K562 (cell line): Measurements from ENCODE around the gene NRTN. TPM values are rescaled to one million over a fixed set of nuclear protein-coding genes. Genes with fewer than 3 reads are reported as not detected.

Source experiments
- ATAC-seq: fragments of 200-7000 bp; cut with Tn5 transposase; 3 replicates; pipeline ENCODE4 v1.9.1; 2020; ENCODE audit warnings: moderate library complexity
- BruUV-seq: library from RNA; stranded (reverse); fragments of 400-500 nt; replicated peaks from 2 replicates; lab custom pipeline; 2021; lab: Mats Ljungman, UMichigan
- CTCF ChIA-PET: fragments of 300-600 bp; formaldehyde crosslinking; extraction: SDS; loops from one replicate; lab custom pipeline; 2021; ENCODE audit warnings: low intra/inter-chr PET ratio; lab: Yijun Ruan, JAX
- POLR2A ChIA-PET: fragments of 300-600, 350-650 bp; sonication (Branson Sonifier 250); formaldehyde crosslinking; extraction: SDS; loops from one replicate; lab custom pipeline; 2021; ENCODE audit warnings: antibody characterized with exemption, inconsistent platforms; lab: Yijun Ruan, JAX
- DNase-seq, 4 experiments: peaks; one replicate each; pipeline versions ENCODE4 v3.0.0 to v3.0.0-alpha.2; 2011 to 2018; ENCODE audit warnings: low spot score in 3 of 4, mixed read lengths in 3 of 4; ENCODE audit errors: extremely low read depth in 1 of 4
- FAIRE-seq: peaks from 2 replicates; lab custom pipeline; 2011; peaks lifted over from hg19 to GRCh38; lab: Jason Lieb, UNC
- H2AFZ ChIP-seq: 2 replicates; pipeline ENCODE4 v1.6.0; 2011; ENCODE audit warnings: low read depth, low read length, control low read depth, inconsistent platforms
- H3K27ac ChIP-seq: fragments of 200-600 bp; 3 replicates; pipeline ENCODE4 v1.8.0; 2011; ENCODE audit warnings: low read depth, mild to moderate bottlenecking, control low read depth, inconsistent platforms, low read length, moderate library complexity, mixed read lengths; ENCODE audit errors: extremely low read depth
- H3K27me3 ChIP-seq, 2 experiments: fragments of 300-600 bp in 1 of 2; 2 replicates in 1 of 2; 3 replicates in 1 of 2; pipeline versions ENCODE4 v1.6.0 to v1.8.0; 2011; ENCODE audit warnings: inconsistent platforms in 2 of 2, low read length in 2 of 2, mild to moderate bottlenecking in 1 of 2, mixed read lengths in 1 of 2, moderate library complexity in 1 of 2; ENCODE audit not compliant: control insufficient read depth in 2 of 2, insufficient read depth in 2 of 2
- H3K36me3 ChIP-seq: fragments of 300-600 bp; 3 replicates; pipeline ENCODE4 v1.8.0; 2011; ENCODE audit warnings: mild to moderate bottlenecking, low read length, inconsistent platforms; ENCODE audit not compliant: control insufficient read depth, insufficient read depth
- H3K4me1 ChIP-seq, 2 experiments: fragments of 200-600 bp in 1 of 2; replicated peaks in 1 of 2; 2 replicates in 1 of 2; 3 replicates in 1 of 2; pipeline versions ENCODE4 v1.5.1 to v1.8.0; 2011; ENCODE audit warnings: inconsistent platforms in 2 of 2, low read length in 2 of 2, mild to moderate bottlenecking in 1 of 2, mixed read lengths in 1 of 2, moderate library complexity in 1 of 2; ENCODE audit not compliant: control insufficient read depth in 2 of 2, insufficient read depth in 2 of 2
- H3K4me2 ChIP-seq: 2 replicates; pipeline ENCODE4 v1.6.1; 2011; ENCODE audit warnings: low read length, control low read depth, inconsistent platforms, mixed read lengths; ENCODE audit not compliant: insufficient read depth
- H3K4me3 ChIP-seq: fragments of 200-600 bp; sonication (generic), shearing (Covaris generic); 2 replicates; pipeline ENCODE4 v1.5.1; 2016; ENCODE audit warnings: control low read depth, inconsistent platforms
- H3K79me2 ChIP-seq: fragments of 200-600 bp; 3 replicates; pipeline ENCODE4 v1.8.0; 2011; ENCODE audit warnings: low read length, inconsistent platforms; ENCODE audit not compliant: control insufficient read depth, insufficient read depth
- H3K9ac ChIP-seq, 2 experiments: 2 replicates each; pipeline versions ENCODE4 v1.6.0 to v1.6.1; 2011; ENCODE audit warnings: low read depth in 2 of 2, low read length in 2 of 2, control low read depth in 1 of 2, inconsistent platforms in 1 of 2, mild to moderate bottlenecking in 1 of 2, mixed read lengths in 1 of 2; ENCODE audit not compliant: insufficient read depth in 1 of 2
- H3K9me1 ChIP-seq: one replicate; pipeline ENCODE4 v1.6.0; 2011; ENCODE audit warnings: inconsistent platforms, mild to moderate bottlenecking, low read length, moderate library complexity; ENCODE audit not compliant: control insufficient read depth, insufficient read depth
- H3K9me3 ChIP-seq: replicated peaks from 2 replicates; pipeline ENCODE4 v1.5.1; 2011; ENCODE audit warnings: low read depth, low read length, inconsistent platforms; ENCODE audit not compliant: control insufficient read depth, insufficient read depth
- H4K20me1 ChIP-seq: replicated peaks from 2 replicates; pipeline ENCODE4 v1.6.1; 2011; ENCODE audit warnings: low read length, inconsistent platforms, mixed read lengths; ENCODE audit not compliant: control insufficient read depth, insufficient read depth
- FOXA3 ChIP-seq, 2 experiments: fragments of 450-650 bp in 1 of 2; sonication (generic) in 1 of 2; formaldehyde crosslinking; IDR thresholded peaks in 1 of 2; conservative IDR thresholded peaks in 1 of 2; 2 replicates each; pipeline versions ENCODE4 v1.4.0 to v1.8.0; 2020 to 2022; ENCODE audit warnings: mild to moderate bottlenecking in 2 of 2, missing genetic modification reagents in 1 of 2
- HEY1 ChIP-seq: fragments of 250-450 bp; sonication (Bioruptor Pico); IDR thresholded peaks from 2 replicates; pipeline ENCODE4 v1.5.0; 2020; ENCODE audit warnings: mild to moderate bottlenecking, moderate library complexity, borderline replicate concordance
- HNRNPUL1 ChIP-seq: fragments of 200-400 bp; formaldehyde crosslinking; IDR thresholded peaks from 2 replicates; pipeline ENCODE4 v1.6.1; 2017; ENCODE audit warnings: low read length
- KLF10 ChIP-seq: fragments of 250-450 bp; sonication (Bioruptor Pico); IDR thresholded peaks from 2 replicates; pipeline ENCODE4 v1.6.1; 2021; ENCODE audit warnings: matching md5 sums
- MEF2D ChIP-seq: conservative IDR thresholded peaks from 2 replicates; pipeline ENCODE4 v1.6.1; 2016; ENCODE audit warnings: low read depth, missing genetic modification characterization, missing compliant biosample characterization
- MYBL2 ChIP-seq, 2 experiments: fragments of 450-650 bp in 1 of 2; sonication (generic) in 1 of 2; formaldehyde crosslinking in 1 of 2; IDR thresholded peaks; 2 replicates each; pipeline versions ENCODE4 v1.6.1 to v1.8.1; 2017 to 2022; ENCODE audit warnings: borderline replicate concordance in 1 of 2, inconsistent platforms in 1 of 2, low read depth in 1 of 2, mild to moderate bottlenecking in 1 of 2, missing genetic modification reagents in 1 of 2, moderate library complexity in 1 of 2
- PHF20 ChIP-seq: fragments of 450-650 bp; IDR thresholded peaks from 2 replicates; pipeline ENCODE4 v1.6.1; 2018; ENCODE audit not compliant: partially characterized antibody
- PTRF ChIP-seq: fragments of 450-650 bp; IDR thresholded peaks from 2 replicates; pipeline ENCODE4 v1.6.1; 2016; ENCODE audit warnings: mild to moderate bottlenecking, missing genetic modification characterization, missing compliant biosample characterization
- RERE ChIP-seq: sonication (generic); formaldehyde crosslinking; IDR thresholded peaks from 2 replicates; pipeline ENCODE4 v1.8.0; 2023; ENCODE audit warnings: missing genetic modification reagents, mild to moderate bottlenecking, borderline replicate concordance
- XRCC4 ChIP-seq: IDR thresholded peaks from one replicate; pipeline ENCODE4 v1.6.1; 2011; ENCODE audit not compliant: insufficient read depth, insufficient read length; ENCODE audit errors: extremely low read depth
- ZHX1 ChIP-seq: fragments of 150-350 bp; conservative IDR thresholded peaks from 2 replicates; pipeline ENCODE4 v1.6.1; 2014; ENCODE audit warnings: low read length
- ZNF212 ChIP-seq: fragments of 450-650 bp; formaldehyde crosslinking; IDR thresholded peaks from 2 replicates; pipeline ENCODE4 v1.4.0; 2020; ENCODE audit warnings: mild to moderate bottlenecking
- ZNF277 ChIP-seq: fragments of 250-450 bp; sonication (Bioruptor Pico); IDR thresholded peaks from 2 replicates; pipeline ENCODE4 v1.8.0; 2022; ENCODE audit warnings: inconsistent platforms, mild to moderate bottlenecking, moderate library complexity, borderline replicate concordance
- WGBS: fragments of 100-300 bp; shearing (Covaris generic); methylation state at CpG from one replicate; pipeline ENCODE4 v1.1.6; 2016; ENCODE audit warnings: low coverage, mixed read lengths; ENCODE audit not compliant: insufficient coverage; ENCODE audit errors: missing lambda C conversion rate; 5-methylcytosine and 5-hydroxymethylcytosine counted together
- in situ Hi-C: fragments of 300-500 bp; cut with MboI; formaldehyde crosslinking; loops from 4 replicates; pipeline ENCODE4 v1.15.0; 2018; ENCODE audit warnings: inconsistent platforms, mixed read lengths
- intact Hi-C: fragments of 100-400 bp; cut with micrococcal nuclease; formaldehyde crosslinking; loops from 2 replicates; pipeline ENCODE4 v1.14.2; 2022
- polyA plus RNA-seq, 8 experiments: library from polyadenylated mRNA; depleted of rRNA in 4 of 8; stranded (reverse) in 5 of 8; unstranded in 3 of 8; fragments of >200 nt; fragmentation: Nextera tagmentation in 2 of 8; fragmentation: Illumina TruSeq in 1 of 8; extraction: Ambion mirVana in 2 of 8; extraction: Trizol in 1 of 8; gene quantifications; 2 replicates each; pipeline versions ENCODE4 v1.2.1 to v1.2.3, GENCODE V29; 2011 to 2014; ENCODE audit warnings: inconsistent platforms in 1 of 8, missing spikeins in 1 of 8
- total RNA-seq, 7 experiments: library from RNA; depleted of rRNA in 6 of 7; stranded (reverse); fragments of >200 nt in 6 of 7; fragmentation: Illumina TruSeq in 2 of 7; extraction: Trizol in 2 of 7; gene quantifications; 2 replicates each; pipeline versions ENCODE4 v1.2.1 to v1.2.3, GENCODE V29; 2011 to 2021; ENCODE audit warnings: low replicate concordance in 1 of 7

The NRTN gene
- total and polyA plus RNA-seq, 9 of the 15 experiments (the other 6 are each of a cell fraction or from before 2014, with no cell fraction given), result 0.62 to 8.1 (median 1.6) TPM; not detected in 2

GRCh38 chr19:5818594-5818993, 13.7 kb downstream of the NRTN start:
- no peaks in the 10 kb centered on the region for H4K20me1 ChIP-seq
- no peak for DNase-seq
- H3K4me3 ChIP-seq, result no peak overlapping the region
- no TSS peak for BruUV-seq
- no peaks in the 10 kb centered on the region for H3K79me2 ChIP-seq
- 67% methylated on average over 9 of the region's 10 CpGs for WGBS
- H3K9me3 ChIP-seq, result no peaks in the 10 kb centered on the region
- in situ Hi-C loops (no loop called here), intact Hi-C loops (no loop called here)
- no peak overlapping the region for H3K4me2 ChIP-seq
- ATAC-seq, result no peak
- no peaks in the 10 kb centered on the region for H3K27me3 ChIP-seq
- ChIA-PET POLR2A (no interaction called here), CTCF (no interaction called here)
- H3K27ac ChIP-seq, result no peak overlapping the region
- H3K9me1 ChIP-seq, result no peaks in the 10 kb centered on the region
- no peak for FAIRE-seq
- H3K4me1 ChIP-seq, result peaks cover 0 to 13% of the 10 kb centered on the region in 2 experiments; a peak in 2 of 5 replicates
- peak overlapping the region in 1 of 2 experiments; percentile 58; a peak in 2 of 4 replicates for H3K9ac ChIP-seq
- H2AFZ ChIP-seq, result no peak overlapping the region
- no peaks in the 10 kb centered on the region for H3K36me3 ChIP-seq
- TF ChIP-seq ZNF277 (CRISPR knock-in tag), result no peak
- no peak for TF ChIP-seq HEY1 (CRISPR knock-in tag)
- no peak for TF ChIP-seq MEF2D (tag)
- no peak for TF ChIP-seq FOXA3 (CRISPR knock-in tag; conservative IDR thresholded peaks at IDR 0.05 in 1 of 2, IDR thresholded peaks at IDR 0.05 in 1 of 2)
- TF ChIP-seq RERE (CRISPR knock-in tag), result no peak
- TF ChIP-seq PHF20, result no peak
- no peak for TF ChIP-seq XRCC4
- TF ChIP-seq ZHX1, result no peak
- no peak for TF ChIP-seq MYBL2 (IDR thresholded peaks at IDR 0.05; ENCODE audit: low read depth)
- TF ChIP-seq MYBL2 (CRISPR knock-in tag; IDR thresholded peaks at IDR 0.05; ENCODE audit: borderline replicate concordance), result no peak
- no peak for TF ChIP-seq HNRNPUL1
- no peak for TF ChIP-seq PTRF (tag)
- TF ChIP-seq KLF10, result no peak
- TF ChIP-seq ZNF212 (CRISPR knock-in tag), result no peak
